NK-92 treated with Interleukin-12 subunit alpha and Interleukin-12 subunit beta, amount 100 ng/mL, for 24 hours (cell line): Measurements from ENCODE around the gene RPS27.
"Not testable (repeated sequence)": the region's sequence is repeated elsewhere in the genome, so short reads cannot be mapped to it uniquely, and the experiment has no call there.

Experiments
- DNase-seq: peaks from one replicate; lab custom pipeline; 2025; lab: John Stamatoyannopoulos, UW

RPS27 gene

GRCh38 chr1:153961421-153961820, 29.1 kb upstream of the RPS27 start:
- DNase-seq: no peak

- DNase-seq: no peak
These were observed 28.2 kb upstream of the RPS27 start for GRCh38 chr1:153962088-153963029.

DNA sequence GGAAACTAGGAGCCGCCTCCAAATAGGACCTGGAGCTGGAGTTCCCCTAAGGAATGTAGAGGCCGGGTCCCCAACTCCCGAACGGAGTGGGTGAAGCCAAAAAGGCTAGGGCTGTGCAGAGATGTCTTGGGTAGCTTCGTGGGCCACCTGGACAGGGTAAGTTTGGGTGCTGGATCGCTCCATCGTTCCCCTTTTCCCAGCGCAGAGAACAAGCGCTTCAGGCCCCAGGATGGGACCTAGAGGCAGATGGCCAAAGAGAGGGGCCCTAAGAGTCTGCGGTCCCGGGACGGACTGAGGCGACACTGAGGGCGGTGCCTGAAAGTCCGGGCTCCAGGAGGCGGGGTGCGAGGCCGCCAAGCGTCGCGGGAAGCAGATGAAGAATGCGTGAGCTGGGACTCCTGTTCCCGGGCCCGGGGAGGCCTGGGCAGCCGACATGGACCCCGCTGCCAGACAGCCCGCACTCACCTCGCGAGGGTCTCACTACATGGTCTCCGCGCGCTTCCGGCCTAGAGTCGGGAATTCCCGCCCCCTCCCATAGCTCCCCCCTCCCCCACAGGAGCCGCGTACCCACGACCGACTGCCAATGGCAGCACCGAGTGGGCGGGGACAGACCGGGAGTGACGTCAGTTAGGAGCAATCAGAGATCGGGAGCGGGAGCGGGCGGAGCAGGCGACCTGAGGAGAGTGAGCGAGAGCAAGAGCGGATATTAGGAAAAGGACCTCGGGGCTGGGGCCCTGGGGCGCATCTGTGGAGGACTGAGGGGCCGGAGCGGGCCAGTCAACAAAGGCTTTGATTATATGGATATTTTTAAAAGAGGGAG, 27.3 kb upstream of the RPS27 start, which contains the start of gene SLC39A1:
TSS of gene SLC39A1 (minus strand) at position 508 of the 820 bp plus-strand sequence. CDS start 822 bp downstream, outside the sequence.
- DNase-seq: peak; percentile 94

DNA sequence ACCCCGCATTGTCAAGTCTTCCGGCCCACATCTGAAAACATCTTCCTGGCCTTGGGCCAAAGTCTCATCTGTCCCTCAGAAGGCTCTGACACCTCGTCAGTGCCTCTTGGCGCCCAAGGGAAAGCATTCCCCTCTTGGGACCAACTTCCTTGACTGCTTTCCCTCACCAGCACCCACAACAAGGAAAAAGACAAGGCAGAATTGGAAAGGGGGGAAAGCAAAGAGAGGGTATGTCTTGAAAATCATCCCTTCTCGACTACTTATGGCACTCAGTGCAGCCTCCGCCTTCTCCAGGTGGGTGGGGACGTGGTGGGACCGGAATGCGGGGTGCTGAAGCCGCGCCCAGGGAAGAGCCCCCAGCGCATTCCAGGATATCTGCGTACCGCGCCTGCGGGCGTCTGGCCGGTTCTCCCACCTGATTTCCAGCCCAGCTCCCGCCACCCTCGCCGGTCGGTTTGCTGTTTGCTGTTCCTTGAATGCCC, 26.7 kb upstream of the RPS27 start:
- no peak for DNase-seq

- DNase-seq: peak; percentile 85
These were observed 23.2 kb upstream of the RPS27 start, which contains the start of gene CREB3L4 for GRCh38 chr1:153967107-153967999. Gene CREB3L4 (plus strand): TSS chr1:153967902. CDS start chr1:153968526, 624 bp downstream.

DNA sequence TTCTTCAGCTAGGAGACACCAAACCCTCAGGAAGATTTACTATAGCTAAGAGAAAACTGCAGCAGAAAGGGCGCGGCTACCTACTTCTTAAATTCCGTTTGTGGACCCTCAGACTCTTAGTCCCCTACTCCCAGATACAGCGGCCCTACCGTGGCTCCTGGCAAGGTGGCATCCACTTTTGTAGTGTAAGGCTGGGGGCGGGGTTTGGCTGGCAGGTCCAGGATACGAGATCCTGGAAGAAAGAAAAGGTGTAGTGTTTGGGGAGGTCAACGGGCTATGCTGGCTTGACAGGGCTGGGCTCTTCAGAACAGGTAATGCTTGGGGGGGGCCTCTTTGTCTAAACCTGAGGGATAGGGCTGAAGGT, 22.6 kb upstream of the RPS27 start:
- DNase-seq: no peak

- no peak for DNase-seq
These were observed 22.2 kb upstream of the RPS27 start for GRCh38 chr1:153968408-153968807.

DNA sequence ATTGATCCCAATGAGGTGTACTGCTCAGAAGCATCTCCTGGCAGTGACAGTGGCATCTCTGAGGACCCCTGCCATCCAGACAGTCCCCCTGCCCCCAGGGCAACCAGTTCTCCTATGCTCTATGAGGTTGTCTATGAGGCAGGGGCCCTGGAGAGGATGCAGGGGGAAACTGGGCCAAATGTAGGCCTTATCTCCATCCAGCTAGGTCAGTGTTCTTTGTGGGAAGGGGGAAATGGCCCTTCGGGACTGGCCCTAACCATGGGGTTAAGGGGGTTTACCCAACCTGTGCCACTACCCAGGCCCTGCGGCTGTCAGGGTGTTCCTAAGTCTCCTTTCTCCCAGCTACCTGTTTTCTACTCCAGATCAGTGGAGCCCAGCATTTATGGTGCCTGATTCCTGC, 21.6 kb upstream of the RPS27 start:
- DNase-seq: no peak

DNA sequence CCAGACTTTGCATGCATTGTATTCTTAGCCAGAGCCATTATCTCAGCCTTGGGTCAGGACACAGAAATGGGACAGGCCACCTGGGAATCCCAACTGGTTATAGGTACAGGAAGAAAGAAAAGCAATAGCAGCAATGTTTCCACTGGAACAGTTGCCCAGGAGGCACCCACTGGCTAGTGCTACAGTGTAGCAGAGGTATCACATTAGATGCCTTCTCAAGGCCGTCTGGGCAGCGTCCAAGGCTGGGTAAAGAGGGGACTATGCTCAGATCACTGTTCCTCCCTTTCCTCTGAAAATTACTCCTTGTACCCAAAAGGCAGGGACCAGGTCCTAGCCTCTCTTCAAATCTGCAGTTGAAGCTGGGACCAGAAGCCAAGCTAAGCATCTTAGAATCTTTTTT, 20.2 kb upstream of the RPS27 start:
- no peak for DNase-seq

- no peak for DNase-seq
These were observed 17.5 kb upstream of the RPS27 start for GRCh38 chr1:153973071-153973470.

- no peak for DNase-seq
These were observed 17.0 kb upstream of the RPS27 start for GRCh38 chr1:153973525-153973924.

DNA sequence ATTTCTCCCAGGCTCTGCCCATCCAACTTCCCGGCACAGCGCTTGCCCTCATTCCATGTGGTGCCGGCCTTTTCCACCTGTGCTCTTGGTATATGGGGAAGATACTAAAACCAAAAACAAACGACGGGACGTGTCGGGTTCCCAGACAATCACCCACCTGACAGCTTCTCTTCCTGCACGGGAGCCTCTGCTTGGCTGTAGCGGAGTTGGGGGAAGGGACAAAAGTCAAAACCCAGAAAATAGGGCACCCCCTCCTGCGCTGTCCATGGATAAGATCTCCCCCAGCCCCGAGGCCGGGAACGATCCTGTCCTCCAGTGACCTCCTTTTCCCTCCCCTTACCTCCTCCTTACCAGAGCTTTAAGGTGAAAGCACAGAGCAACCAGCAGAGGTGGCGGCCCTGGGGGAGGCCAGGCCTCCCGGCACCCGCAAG, 13.7 kb upstream of the RPS27 start:
- DNase-seq: no peak

DNA sequence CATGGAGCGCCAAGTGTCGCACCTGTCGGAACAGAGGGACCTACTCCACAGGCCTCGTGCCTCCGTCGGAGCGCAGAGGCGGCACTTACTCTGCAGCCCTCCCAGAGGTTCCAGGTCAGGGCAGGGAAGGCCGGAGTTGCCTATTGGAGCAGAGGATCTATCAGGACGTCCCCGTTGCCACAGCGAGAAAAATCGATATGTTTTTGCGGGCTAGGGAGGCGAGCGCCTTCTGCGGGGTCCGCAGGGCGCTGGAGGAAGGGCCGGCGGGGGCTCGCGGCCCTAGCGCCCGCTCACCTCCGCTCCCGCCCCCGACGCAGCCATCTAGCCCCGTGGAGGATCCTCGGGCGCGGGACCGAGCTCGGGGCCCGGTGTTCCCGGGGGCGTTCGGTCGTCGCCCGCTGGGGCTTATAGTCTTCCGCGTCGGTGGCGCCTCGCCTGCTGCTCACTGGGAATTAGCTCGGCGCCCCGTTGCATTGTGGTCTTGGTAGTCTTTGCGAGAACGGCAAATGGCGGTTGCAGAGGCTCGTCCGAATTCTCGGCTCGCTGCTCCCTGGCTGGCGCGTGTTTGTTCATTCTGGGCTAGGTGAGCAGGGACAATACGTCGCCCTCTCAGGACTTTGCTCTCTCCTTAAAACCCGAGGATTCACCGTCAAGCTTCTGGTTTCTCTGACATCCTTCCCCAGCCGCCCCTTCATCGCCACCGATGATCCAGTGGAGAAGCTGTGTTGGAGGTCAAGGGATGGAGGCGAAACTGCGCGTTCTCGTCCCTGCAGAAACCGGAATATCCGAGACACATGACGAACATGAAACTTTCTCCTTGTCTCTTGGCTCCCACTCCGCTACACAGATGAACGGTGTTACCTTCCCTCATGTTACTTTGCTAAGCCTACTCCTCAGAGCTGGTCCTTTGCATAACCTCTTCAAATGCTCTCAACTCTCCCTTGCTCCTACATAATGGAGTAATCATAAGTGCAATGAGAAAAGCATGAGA, 13.0 kb upstream of the RPS27 start, which contains the start of gene JTB:
TSS of gene JTB (minus strand) at position 425 of the 991 bp plus-strand sequence. CDS start at position 3, 422 bp downstream.
- DNase-seq: peak; percentile 73

- no peak for DNase-seq
These were observed 12.2 kb upstream of the RPS27 start for GRCh38 chr1:153978274-153978909.

GRCh38 chr1:153979091-153979490, 11.5 kb upstream of the RPS27 start:
- not testable (repeated sequence) for DNase-seq

GRCh38 chr1:153981735-153982134, 8.8 kb upstream of the RPS27 start:
- not testable (repeated sequence) for DNase-seq

DNA sequence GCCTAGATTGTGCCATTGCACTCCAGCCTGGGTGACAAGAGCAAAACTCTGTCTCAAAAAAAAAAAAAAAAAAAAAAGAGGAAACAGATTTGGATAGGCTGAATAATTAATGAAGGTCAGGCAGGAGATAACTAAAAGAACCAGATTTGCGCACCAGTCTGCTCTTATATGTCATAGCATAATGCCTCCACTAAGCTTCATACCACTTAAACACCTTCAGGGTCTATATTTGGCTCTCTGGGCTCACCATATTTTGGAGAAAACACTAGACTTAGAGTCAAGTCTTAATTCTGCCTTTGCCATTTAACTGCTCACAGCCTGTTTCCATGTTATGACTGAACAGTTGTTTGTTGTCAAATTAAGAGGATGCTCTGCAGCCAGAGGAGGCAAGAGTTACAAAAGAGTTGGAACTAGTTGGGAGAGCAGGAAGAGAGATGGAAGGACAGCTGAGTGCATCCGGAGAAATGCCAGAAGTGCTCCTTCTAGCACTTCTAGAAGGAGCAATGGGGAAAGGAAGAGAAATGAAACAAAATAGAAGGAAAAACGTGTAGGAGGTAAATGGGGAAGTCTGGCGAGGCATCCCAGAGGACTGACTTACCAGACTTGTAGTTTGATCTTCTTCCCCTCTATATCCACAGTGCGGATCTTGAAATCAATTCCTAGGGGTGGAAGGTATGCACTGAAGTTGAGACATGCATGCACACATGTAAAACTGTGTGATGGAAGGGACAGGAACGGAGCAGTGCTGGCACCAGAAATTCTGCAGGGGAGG, 6.3 kb upstream of the RPS27 start:
- DNase-seq: no peak

- peak; percentile 41 for DNase-seq
These were observed 5.1 kb upstream of the RPS27 start for GRCh38 chr1:153985341-153985912.
